Type B pancreatic cell (in vitro differentiated cells): ENCODE measurements around the gene TLR6. TPM values are rescaled to one million over a fixed set of nuclear protein-coding genes. Genes with fewer than 3 reads are reported as not detected.

Experiments
- DNase-seq: peaks from one replicate; pipeline ENCODE4 v3.0.0; 2021; ENCODE audit warnings: mixed read lengths; ENCODE audit not compliant: unreplicated experiment; ENCODE audit errors: extremely low spot score
- H3K27ac Mint-ChIP-seq: 2 replicates; pipeline ENCODE4 v1.8.0; 2021; ENCODE audit warnings: mild to moderate bottlenecking, mixed read lengths
- H3K27me3 Mint-ChIP-seq: 2 replicates; pipeline ENCODE4 v1.8.0; 2021; ENCODE audit warnings: mixed read lengths
- H3K36me3 Mint-ChIP-seq: 2 replicates; pipeline ENCODE4 v1.8.0; 2021; ENCODE audit warnings: mixed read lengths
- H3K4me1 Mint-ChIP-seq: one replicate; pipeline ENCODE4 v1.8.0; 2021; ENCODE audit warnings: mixed read lengths; ENCODE audit not compliant: unreplicated experiment
- H3K4me3 Mint-ChIP-seq: 2 replicates; pipeline ENCODE4 v1.8.0; 2021; ENCODE audit warnings: mild to moderate bottlenecking, mixed read lengths
- H3K9me3 Mint-ChIP-seq: 2 replicates; pipeline ENCODE4 v1.8.0; 2021; ENCODE audit warnings: mixed read lengths
- CTCF ChIP-seq: fragments of 200-600 bp; sonication (generic); conservative IDR thresholded peaks from 2 replicates; pipeline ENCODE4 v1.5.0; 2021; ENCODE audit warnings: antibody characterized with exemption, mild to moderate bottlenecking
- total RNA-seq: library from RNA; stranded (reverse); gene quantifications from 2 replicates; pipeline ENCODE4 v1.2.1, GENCODE V29; 2021; ENCODE audit warnings: low replicate concordance

TLR6 gene
- total RNA-seq, 1 donor from 2014 or later = 0.56 TPM

GRCh38 chr4:38889143-38889542, 32.5 kb upstream of the TLR6 start:
- Mint-ChIP-seq H3K4me3 (peak overlapping the region; percentile 18), H3K36me3 (peaks cover 14% of the 10 kb centered on the region), H3K27me3 (no peaks in the 10 kb centered on the region), H3K27ac (peak overlapping the region; percentile 66), H3K9me3 (no peaks in the 10 kb centered on the region), H3K4me1 (peaks cover 14% of the 10 kb centered on the region)
- DNase-seq = no peak
- TF ChIP-seq CTCF = no peak

- peaks cover 7% of the 10 kb centered on the region for H3K4me1 Mint-ChIP-seq
- H3K36me3 Mint-ChIP-seq = peaks cover 3% of the 10 kb centered on the region
- H3K4me3 Mint-ChIP-seq = no peak overlapping the region
- H3K27ac Mint-ChIP-seq = no peak overlapping the region
- DNase-seq = no peak
- TF ChIP-seq CTCF = no peak
- no peaks in the 10 kb centered on the region for H3K27me3 Mint-ChIP-seq
- no peaks in the 10 kb centered on the region for H3K9me3 Mint-ChIP-seq
These were observed 27.6 kb upstream of the TLR6 start for GRCh38 chr4:38884254-38884653.

DNA sequence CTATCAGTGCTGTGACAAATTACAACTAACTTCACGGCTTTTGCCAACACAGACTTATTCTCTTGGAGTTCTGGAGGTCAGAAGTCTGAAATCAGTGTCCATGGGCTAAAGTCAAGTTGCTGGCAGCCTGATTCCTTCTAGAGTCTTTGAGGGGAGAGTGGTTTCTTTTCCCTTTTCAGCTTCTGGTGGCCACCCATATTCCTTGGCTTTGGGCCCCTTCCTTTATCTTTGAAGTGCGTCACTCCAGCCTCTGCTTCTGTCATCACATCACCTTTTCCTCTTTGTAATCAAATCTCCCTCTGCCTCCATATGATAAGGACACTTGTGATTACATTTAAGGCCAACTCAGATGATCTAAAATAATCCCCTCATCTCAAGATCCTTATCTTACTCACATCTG, 20.0 kb upstream of the TLR6 start:
- no peaks in the 10 kb centered on the region for H3K9me3 Mint-ChIP-seq
- H3K36me3 Mint-ChIP-seq = peaks cover 12% of the 10 kb centered on the region

GRCh38 chr4:38873290-38873944, 16.8 kb upstream of the TLR6 start:
- H3K4me1 Mint-ChIP-seq = peaks cover 29% of the 10 kb centered on the region
- peaks cover 12% of the 10 kb centered on the region for H3K36me3 Mint-ChIP-seq
- no peaks in the 10 kb centered on the region for H3K27me3 Mint-ChIP-seq
- TF ChIP-seq CTCF = peak; percentile 38
- no peak overlapping the region for H3K4me3 Mint-ChIP-seq
- no peaks in the 10 kb centered on the region for H3K9me3 Mint-ChIP-seq
- no peak overlapping the region for H3K27ac Mint-ChIP-seq
- DNase-seq = no peak

More for the DNA sequence above, 20.0 kb upstream of the TLR6 start:
- no peak for DNase-seq
- Mint-ChIP-seq H3K27me3 (no peaks in the 10 kb centered on the region), H3K4me3 (no peak overlapping the region), H3K4me1 (peaks cover 10% of the 10 kb centered on the region), H3K27ac (no peak overlapping the region)
- no peak for TF ChIP-seq CTCF

DNA sequence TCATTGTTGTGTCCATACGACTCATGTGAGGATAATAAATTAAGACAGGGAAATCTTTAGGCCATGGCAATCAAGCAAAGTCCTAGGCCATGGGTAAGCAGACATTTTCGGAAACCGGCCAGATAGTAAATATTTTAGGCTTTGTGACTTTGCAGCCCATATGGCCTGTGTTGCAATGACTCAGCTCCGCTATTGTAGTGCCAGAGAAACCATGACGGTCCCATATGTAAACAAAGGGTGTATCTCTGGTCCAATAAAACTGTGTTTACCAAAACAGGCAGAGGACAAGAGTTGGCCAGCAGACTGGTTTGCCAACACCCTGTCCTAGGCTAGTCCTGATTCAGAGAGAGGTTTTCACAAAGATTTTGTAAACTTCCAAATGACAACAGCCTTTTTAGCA, 16.0 kb upstream of the TLR6 start:
- Mint-ChIP-seq H3K9me3 (no peaks in the 10 kb centered on the region), H3K36me3 (peaks cover 12% of the 10 kb centered on the region), H3K4me3 (no peak overlapping the region), H3K27me3 (no peaks in the 10 kb centered on the region), H3K4me1 (peaks cover 32% of the 10 kb centered on the region), H3K27ac (no peak overlapping the region)
- no peak for TF ChIP-seq CTCF
- no peak for DNase-seq
